ENCODE measurements around the gene DPP7. TPM values are rescaled to one million over a fixed set of nuclear protein-coding genes. Genes with fewer than 3 reads are reported as not detected.

DPP7 gene
- total and polyA plus RNA-seq, 11 donors, result 96.6 to 260 (median 119) TPM

DNA sequence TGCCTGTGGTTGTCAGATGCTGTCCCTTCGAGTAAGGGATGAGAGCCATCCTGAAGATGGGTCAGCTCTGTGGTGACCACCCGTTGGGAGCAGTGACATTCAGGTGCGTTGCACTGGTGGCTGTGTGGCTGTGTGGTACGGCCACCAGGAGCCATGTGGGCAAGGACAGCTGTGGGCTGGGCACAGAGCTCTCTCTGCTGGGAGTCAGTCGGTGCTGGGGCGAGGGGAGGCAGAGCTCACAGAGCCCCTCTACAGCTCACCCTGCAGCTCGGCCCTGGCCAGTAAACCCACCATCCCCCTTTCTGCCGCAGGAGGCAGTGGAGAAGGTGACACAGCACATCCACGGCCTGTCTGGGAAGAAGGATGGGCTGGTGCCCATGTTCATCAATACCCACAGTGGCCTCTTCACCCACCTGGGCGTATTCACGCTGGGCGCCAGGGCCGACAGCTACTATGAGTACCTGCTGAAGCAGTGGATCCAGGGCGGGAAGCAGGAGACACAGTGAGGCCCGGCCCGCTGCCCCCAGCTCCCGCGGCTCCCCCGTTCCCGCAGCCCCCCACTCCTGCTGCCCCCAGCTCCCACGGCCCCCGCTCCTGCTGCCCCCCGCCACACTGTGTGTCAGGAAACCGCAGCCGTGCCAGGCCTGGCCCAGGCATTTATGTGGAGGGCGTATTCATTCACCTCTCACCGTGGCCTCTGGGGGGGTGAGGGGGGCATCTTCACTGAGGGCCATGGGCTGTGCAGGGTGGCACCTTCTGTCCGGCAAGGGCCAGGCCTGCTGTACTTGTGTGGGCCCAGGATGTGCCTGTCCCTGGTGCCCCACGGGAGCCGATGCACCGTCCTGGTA lies 8.5 kb downstream of the DPP7 start:
- Histone ChIP-seq H3K4me3 (no peak overlapping the region), H3K4me1 (no peaks in the 10 kb centered on the region), H3K9me3 (no peaks in the 10 kb centered on the region), H3K27me3 (no peaks in the 10 kb centered on the region), H3K27ac (no peak overlapping the region), H3K36me3 (peaks cover 0 to 99% (median 81%) of the 10 kb centered on the region in 9 donors)
- WGBS, 4 donors, result 91 to 96% (median 94%) methylated on average over 26 to 31 of the region's 31 CpGs
- ATAC-seq, result no peak
- intact Hi-C loops (cut with DNase I), result no loop called here
- DNase-seq, result no peak
- TF ChIP-seq POLR2A (IDR thresholded peaks at IDR 0.05), result no peak
- TF ChIP-seq, protein P1, sequence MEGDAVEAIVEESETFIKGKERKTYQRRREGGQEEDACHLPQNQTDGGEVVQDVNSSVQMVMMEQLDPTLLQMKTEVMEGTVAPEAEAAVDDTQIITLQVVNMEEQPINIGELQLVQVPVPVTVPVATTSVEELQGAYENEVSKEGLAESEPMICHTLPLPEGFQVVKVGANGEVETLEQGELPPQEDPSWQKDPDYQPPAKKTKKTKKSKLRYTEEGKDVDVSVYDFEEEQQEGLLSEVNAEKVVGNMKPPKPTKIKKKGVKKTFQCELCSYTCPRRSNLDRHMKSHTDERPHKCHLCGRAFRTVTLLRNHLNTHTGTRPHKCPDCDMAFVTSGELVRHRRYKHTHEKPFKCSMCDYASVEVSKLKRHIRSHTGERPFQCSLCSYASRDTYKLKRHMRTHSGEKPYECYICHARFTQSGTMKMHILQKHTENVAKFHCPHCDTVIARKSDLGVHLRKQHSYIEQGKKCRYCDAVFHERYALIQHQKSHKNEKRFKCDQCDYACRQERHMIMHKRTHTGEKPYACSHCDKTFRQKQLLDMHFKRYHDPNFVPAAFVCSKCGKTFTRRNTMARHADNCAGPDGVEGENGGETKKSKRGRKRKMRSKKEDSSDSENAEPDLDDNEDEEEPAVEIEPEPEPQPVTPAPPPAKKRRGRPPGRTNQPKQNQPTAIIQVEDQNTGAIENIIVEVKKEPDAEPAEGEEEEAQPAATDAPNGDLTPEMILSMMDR (IDR thresholded peaks at IDR 0.05), result no peak

DNA sequence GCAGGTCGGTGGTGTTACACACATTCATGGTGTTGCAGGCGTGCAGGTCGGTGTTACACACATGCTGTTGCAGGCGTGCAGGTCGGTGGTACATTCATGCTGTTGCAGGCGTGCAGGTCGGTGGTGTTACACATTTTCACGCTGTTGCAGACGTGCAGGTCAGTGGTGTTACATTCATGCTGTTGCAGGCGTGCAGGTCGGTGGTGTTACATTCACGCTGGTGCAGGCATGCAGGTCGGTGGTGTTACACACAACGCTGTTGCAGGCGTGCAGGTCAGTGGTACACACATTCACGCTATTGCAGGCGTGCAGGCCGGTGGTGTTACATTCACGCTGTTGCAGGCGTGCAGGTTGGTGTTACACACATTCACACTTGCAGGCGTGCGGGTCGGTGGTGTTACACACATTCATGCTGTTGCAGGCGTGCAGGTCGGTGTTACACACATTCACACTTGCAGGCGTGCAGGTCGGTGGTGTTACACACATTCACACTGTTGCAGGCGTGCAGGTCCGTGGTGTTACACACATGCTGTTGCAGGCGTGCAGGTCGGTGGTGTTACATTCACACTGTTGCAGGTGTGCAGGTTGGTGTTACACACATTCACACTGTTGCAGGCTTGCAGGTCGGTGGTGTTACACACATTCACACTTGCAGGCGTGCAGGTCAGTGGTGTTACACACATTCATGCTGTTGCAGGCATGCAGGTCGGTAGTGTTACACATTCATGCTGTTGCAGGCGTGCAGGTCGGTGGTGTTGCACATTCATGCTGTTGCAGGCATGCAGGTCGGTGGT lies 11.1 kb downstream of the DPP7 start:
- no peak for ATAC-seq

DNA sequence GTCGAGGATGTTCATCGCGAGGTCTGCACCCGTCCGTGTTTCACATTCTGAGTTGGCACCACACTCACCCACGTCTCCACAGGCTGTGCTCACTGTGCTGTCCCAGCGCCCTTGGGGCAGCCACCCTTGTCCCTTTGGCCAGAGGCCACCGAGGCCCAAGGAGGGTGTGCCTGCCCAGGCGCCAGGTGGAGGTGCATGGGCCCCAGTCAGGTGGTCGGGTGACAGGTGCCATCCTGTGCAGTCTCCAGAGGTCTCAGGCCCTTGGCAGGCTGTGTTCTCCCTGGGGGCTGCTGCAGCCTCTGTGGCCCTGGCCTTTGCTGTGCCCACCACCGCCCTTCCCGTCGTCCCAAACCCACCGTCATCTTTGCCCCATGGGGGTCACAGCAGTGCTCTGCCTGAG lies 15.3 kb downstream of the DPP7 start:
- ATAC-seq, result peak in 3 of 4 donors; percentile 12 to 19 (median 16)
- Histone ChIP-seq H3K27ac (no peak overlapping the region), H3K4me1 (no peaks in the 10 kb centered on the region), H3K9me3 (no peaks in the 10 kb centered on the region), H3K36me3 (peaks cover 0 to 90% (median 77%) of the 10 kb centered on the region in 9 donors), H3K27me3 (no peaks in the 10 kb centered on the region), H3K4me3 (no peak overlapping the region)
- DNase-seq, result no peak
- no peak for TF ChIP-seq POLR2A (IDR thresholded peaks at IDR 0.05)
- TF ChIP-seq, protein P1 (IDR thresholded peaks at IDR 0.05), result no peak
- intact Hi-C loops (cut with DNase I), result no loop called here
- WGBS, 4 donors, result 88 to 95% (median 93%) methylated on average over 13 to 14 of the region's 14 CpGs

More for the DNA sequence above, 11.1 kb downstream of the DPP7 start:
- H3K27me3 ChIP-seq, result no peaks in the 10 kb centered on the region
- peaks cover 0 to 93% (median 91%) of the 10 kb centered on the region in 9 donors for H3K36me3 ChIP-seq
- no peak overlapping the region for H3K4me3 ChIP-seq
- intact Hi-C loops (cut with DNase I), result no loop called here
- H3K4me1 ChIP-seq, result no peaks in the 10 kb centered on the region
- no peak overlapping the region for H3K27ac ChIP-seq
- WGBS, 4 donors, result 92 to 94% (median 93%) methylated on average over 37 of the region's 37 CpGs
- no peak for TF ChIP-seq POLR2A (IDR thresholded peaks at IDR 0.05)
- TF ChIP-seq, protein P1 (IDR thresholded peaks at IDR 0.05), result no peak
- H3K9me3 ChIP-seq, result no peaks in the 10 kb centered on the region
- DNase-seq, result no peak
